Ovary (tissue), 3 donors: ENCODE results near the gene FAM90A26.
"Not testable (repeated sequence)": the region's sequence is repeated elsewhere in the genome, so short reads cannot be mapped to it uniquely, and the experiment has no call there.

Experiments
- EP300 ChIP-seq: sonication (generic); formaldehyde crosslinking; IDR thresholded peaks from one replicate; pipeline ENCODE4 v1.6.1; 2017; ENCODE audit warnings: antibody characterized with exemption
- POLR2A ChIP-seq: fragments of 450-650 bp; IDR thresholded peaks from one replicate; pipeline ENCODE4 v1.6.1; 2017; ENCODE audit warnings: antibody characterized with exemption, mild to moderate bottlenecking, moderate library complexity
- TF ChIP-seq, protein P1 (sequence below), 3 donors: fragments of 450-650 bp in 2 of 3; fragments of 200-600 bp in 1 of 3; IDR thresholded peaks; one replicate each; pipeline versions ENCODE4 v1.5.1 to v1.8.0; 2016 to 2022; ENCODE audit warnings: antibody characterized with exemption in 3 of 3, mild to moderate bottlenecking in 1 of 3
- donor health status: DM: no; HTN: no; CAD: no.

DNA sequence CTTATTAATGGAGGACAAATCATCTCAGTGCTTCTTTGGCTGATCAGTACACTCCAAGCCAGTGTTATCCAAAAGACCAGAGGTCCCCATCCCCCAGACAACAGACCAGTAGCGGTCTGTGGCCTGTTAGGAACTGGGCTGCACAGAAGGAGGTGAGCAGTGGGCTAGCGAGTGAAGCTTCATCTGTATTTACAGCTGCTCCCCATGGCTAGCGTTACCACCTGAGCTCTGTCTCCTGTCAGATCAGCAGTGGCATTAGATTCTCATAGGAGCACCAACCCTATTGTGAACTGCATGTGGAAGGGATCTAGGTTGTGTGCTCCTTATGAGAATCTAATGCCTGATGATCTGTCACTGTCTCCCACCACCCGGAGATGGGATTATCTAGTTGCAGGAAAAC, 37.4 kb upstream of the FAM90A26 start:
- TF ChIP-seq, protein P1, sequence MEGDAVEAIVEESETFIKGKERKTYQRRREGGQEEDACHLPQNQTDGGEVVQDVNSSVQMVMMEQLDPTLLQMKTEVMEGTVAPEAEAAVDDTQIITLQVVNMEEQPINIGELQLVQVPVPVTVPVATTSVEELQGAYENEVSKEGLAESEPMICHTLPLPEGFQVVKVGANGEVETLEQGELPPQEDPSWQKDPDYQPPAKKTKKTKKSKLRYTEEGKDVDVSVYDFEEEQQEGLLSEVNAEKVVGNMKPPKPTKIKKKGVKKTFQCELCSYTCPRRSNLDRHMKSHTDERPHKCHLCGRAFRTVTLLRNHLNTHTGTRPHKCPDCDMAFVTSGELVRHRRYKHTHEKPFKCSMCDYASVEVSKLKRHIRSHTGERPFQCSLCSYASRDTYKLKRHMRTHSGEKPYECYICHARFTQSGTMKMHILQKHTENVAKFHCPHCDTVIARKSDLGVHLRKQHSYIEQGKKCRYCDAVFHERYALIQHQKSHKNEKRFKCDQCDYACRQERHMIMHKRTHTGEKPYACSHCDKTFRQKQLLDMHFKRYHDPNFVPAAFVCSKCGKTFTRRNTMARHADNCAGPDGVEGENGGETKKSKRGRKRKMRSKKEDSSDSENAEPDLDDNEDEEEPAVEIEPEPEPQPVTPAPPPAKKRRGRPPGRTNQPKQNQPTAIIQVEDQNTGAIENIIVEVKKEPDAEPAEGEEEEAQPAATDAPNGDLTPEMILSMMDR (IDR thresholded peaks at IDR 0.05) = not testable (repeated sequence)
- not testable (repeated sequence) for TF ChIP-seq POLR2A, EP300
